PC-3 (cell line): ENCODE data around the gene EIF3I.

ENCODE experiments used
- EZH2 ChIP-seq: fragments of 300-600 bp; sonication (generic); IDR thresholded peaks from one replicate; pipeline ENCODE4 v1.6.1; 2017; ENCODE audit warnings: antibody characterized with exemption, mild to moderate bottlenecking, low read length; ENCODE audit not compliant: unreplicated experiment
- EZH2phosphoT487 ChIP-seq: fragments of 300-600 bp; sonication (generic); IDR thresholded peaks from 2 replicates; pipeline ENCODE4 v1.6.1; 2018; ENCODE audit warnings: mild to moderate bottlenecking, antibody characterized with exemption, low read length, borderline replicate concordance
- TF ChIP-seq, protein P1 (sequence below): fragments of 300-600 bp; sonication (generic); conservative IDR thresholded peaks from 2 replicates; pipeline ENCODE4 v1.5.1; 2017; ENCODE audit warnings: antibody characterized with exemption, low read depth, mild to moderate bottlenecking, low read length

DNA sequence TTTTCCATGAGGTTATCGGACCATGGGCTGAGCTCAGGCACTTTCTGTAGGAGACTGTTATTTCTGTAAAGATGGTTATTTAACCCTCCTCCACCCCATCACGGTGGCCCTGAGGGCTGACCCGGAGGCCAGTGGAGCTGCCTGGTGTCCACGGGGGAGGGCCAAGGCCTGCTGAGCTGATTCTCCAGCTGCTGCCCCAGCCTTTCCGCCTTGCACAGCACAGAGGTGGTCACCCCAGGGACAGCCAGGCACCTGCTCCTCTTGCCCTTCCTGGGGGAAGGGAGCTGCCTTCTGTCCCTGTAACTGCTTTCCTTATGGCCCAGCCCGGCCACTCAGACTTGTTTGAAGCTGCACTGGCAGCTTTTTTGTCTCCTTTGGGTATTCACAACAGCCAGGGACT, 24.4 kb upstream of the EIF3I start:
- TF ChIP-seq, protein P1, sequence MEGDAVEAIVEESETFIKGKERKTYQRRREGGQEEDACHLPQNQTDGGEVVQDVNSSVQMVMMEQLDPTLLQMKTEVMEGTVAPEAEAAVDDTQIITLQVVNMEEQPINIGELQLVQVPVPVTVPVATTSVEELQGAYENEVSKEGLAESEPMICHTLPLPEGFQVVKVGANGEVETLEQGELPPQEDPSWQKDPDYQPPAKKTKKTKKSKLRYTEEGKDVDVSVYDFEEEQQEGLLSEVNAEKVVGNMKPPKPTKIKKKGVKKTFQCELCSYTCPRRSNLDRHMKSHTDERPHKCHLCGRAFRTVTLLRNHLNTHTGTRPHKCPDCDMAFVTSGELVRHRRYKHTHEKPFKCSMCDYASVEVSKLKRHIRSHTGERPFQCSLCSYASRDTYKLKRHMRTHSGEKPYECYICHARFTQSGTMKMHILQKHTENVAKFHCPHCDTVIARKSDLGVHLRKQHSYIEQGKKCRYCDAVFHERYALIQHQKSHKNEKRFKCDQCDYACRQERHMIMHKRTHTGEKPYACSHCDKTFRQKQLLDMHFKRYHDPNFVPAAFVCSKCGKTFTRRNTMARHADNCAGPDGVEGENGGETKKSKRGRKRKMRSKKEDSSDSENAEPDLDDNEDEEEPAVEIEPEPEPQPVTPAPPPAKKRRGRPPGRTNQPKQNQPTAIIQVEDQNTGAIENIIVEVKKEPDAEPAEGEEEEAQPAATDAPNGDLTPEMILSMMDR = no peak
- no peak for TF ChIP-seq EZH2
- TF ChIP-seq EZH2phosphoT487 = no peak
